Stimulated activated CD8-positive, alpha-beta memory T cell treated with anti-CD3 and anti-CD28 coated beads, Interleukin-12 subunit alpha, Interleukin-12 subunit beta, amount 100 ng/mL, for 1 hour (primary cell): ENCODE results near the gene MSH4.
"Not testable (repeated sequence)": the region's sequence is repeated elsewhere in the genome, so short reads cannot be mapped to it uniquely, and the experiment has no call there.

Experiments used
- DNase-seq: peaks from one replicate; pipeline ENCODE4 v3.0.0-alpha.2; 2020; ENCODE audit warnings: low read depth

The MSH4 gene

GRCh38 chr1:75796376-75797272, at the start of gene MSH4:
MSH4 (plus strand) TSS chr1:75796882; CDS start chr1:75796986, 104 bp downstream.
- no peak for DNase-seq

- DNase-seq: not testable (repeated sequence)
Observed at GRCh38 chr1:75757210-75757609, 39.5 kb upstream of the MSH4 start.

- not testable (repeated sequence) for DNase-seq
Observed at GRCh38 chr1:75758543-75758942, 38.1 kb upstream of the MSH4 start.

GRCh38 chr1:75764057-75764655, 32.5 kb upstream of the MSH4 start:
- DNase-seq: no peak

GRCh38 chr1:75765697-75766355, 30.9 kb upstream of the MSH4 start:
- DNase-seq: no peak

- no peak for DNase-seq
Observed at GRCh38 chr1:75768016-75768415, 28.7 kb upstream of the MSH4 start.

- no peak for DNase-seq
Observed at GRCh38 chr1:75770761-75771160, 25.9 kb upstream of the MSH4 start.

- DNase-seq: no peak
Observed at GRCh38 chr1:75771978-75772377, 24.7 kb upstream of the MSH4 start.

GRCh38 chr1:75777812-75778211, 18.9 kb upstream of the MSH4 start:
- DNase-seq: not testable (repeated sequence)

GRCh38 chr1:75778694-75779093, 18.0 kb upstream of the MSH4 start:
- not testable (repeated sequence) for DNase-seq

GRCh38 chr1:75780183-75780582, 16.5 kb upstream of the MSH4 start:
- not testable (repeated sequence) for DNase-seq

- DNase-seq: not testable (repeated sequence)
Observed at GRCh38 chr1:75783920-75784319, 12.8 kb upstream of the MSH4 start.

GRCh38 chr1:75785320-75785982, 11.2 kb upstream of the MSH4 start:
- DNase-seq: no peak

GRCh38 chr1:75785983-75786853, 10.5 kb upstream of the MSH4 start, which contains the start of gene RABGGTB:
RABGGTB (plus strand) TSS chr1:75786256; CDS start chr1:75786272, 16 bp downstream.
- DNase-seq: peak; percentile 88

- no peak for DNase-seq
Observed at GRCh38 chr1:75786901-75787493, 9.7 kb upstream of the MSH4 start.

GRCh38 chr1:75787524-75787923, 9.2 kb upstream of the MSH4 start:
- DNase-seq: no peak

- no peak for DNase-seq
Observed at GRCh38 chr1:75789988-75790387, 6.7 kb upstream of the MSH4 start.

GRCh38 chr1:75791022-75791421, 5.7 kb upstream of the MSH4 start:
- no peak for DNase-seq

GRCh38 chr1:75792091-75792490, 4.6 kb upstream of the MSH4 start:
- no peak for DNase-seq

GRCh38 chr1:75794382-75794781, 2.3 kb upstream of the MSH4 start:
- DNase-seq: no peak

- no peak for DNase-seq
Observed at GRCh38 chr1:75795703-75796193, 934 bp upstream of the MSH4 start.
